GM21367 (cell line): ENCODE data around the gene KNDC1.
"Not testable (repeated sequence)": the region's sequence is repeated elsewhere in the genome, so short reads cannot be mapped to it uniquely, and the experiment has no call there.

Experiments used
- ATAC-seq: cut with Tn5 transposase; IDR thresholded peaks from one replicate; pipeline ENCODE4 v1.9.1; 2021; ENCODE audit not compliant: unreplicated experiment

KNDC1 gene, protein sequence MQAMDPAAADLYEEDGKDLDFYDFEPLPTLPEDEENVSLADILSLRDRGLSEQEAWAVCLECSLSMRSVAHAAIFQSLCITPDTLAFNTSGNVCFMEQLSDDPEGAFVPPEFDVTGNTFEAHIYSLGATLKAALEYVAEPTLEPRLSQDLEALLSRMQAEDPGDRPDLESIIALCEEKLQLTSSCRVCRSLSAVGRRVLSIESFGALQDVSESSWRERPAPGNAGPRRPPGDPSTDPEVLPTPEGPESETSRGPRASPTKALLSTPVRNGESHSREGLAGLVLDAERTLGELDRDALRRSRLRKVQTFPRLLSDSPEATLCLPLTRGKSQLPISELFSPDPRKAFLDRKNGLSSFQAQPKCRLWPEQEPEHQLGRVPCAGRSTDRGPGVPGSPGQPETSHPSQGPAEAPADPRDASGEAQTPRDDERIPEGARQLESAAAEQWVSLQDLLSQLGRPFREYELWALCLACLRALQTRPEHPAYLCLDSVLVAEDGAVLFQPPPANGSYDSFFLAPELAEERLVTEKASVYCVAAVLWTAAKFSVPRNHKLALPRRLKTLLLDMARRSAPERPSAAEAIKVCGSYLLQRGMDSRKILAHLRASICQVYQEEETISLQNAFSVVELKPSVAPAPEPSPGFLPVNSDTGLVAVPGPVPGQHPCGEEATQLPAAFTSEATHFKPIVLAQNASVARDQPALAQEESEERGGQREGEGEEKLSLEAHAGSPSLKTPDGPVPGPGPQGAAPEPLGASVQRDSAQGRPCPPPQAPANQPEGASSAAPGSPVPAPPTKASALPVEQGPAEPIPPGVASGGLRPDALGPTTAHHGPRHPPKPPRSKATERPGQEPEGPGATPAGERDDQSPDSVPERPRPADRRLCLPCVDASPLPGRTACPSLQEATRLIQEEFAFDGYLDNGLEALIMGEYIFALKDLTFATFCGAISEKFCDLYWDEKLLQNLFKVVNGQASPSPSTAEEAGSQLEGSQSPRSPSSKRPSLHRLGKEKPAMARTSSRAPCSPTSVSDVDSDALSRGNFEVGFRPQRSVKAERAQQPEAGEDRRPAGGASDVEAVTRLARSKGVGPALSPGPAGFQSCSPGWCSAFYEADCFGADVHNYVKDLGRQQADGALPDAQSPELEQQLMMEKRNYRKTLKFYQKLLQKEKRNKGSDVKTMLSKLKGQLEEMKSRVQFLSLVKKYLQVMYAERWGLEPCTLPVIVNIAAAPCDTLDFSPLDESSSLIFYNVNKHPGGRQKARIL (N-terminal part only)

GRCh38 chr10:133159950-133160825 is at the start of gene KNDC1:
TSS of gene KNDC1 (plus strand) at chr10:133160219. CDS start at chr10:133160468, 249 bp downstream.
- ATAC-seq = no peak

DNA sequence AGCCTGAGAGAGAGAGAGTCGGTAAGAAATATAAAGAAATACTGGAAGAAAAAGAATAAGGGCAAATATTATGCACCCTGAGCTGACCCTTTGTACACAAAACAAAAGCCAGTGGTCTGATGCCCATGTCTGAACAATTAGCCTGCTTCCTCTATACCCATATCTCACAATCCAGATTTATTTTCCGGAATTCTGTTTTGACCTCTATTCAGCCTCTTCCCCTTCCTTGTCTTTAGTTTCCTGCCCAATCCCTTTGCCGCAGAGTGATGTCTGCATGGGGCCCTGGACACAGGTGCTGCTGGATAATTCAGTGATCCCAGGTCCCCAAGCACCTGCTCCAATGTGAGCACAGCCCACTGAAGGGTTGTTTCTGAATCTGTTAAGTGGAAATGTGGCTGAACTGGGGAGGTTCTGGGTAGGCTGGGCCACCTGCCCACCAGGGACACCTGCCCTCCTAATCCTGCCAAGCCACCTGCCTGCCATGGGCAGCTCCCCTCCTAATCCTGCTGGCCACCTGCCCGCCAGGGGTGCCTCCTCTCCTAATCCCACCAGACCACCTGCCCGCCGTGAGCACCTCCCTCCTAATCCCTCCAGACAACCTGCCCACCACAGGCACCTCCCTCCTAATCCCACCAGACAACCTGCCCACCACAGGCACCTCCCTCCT is 49.3 kb upstream of the KNDC1 start:
- ATAC-seq = no peak

- not testable (repeated sequence) for ATAC-seq
Observed at GRCh38 chr10:133111640-133112039, 48.4 kb upstream of the KNDC1 start.

GRCh38 chr10:133113146-133113830 is 46.7 kb upstream of the KNDC1 start:
- ATAC-seq = no peak

DNA sequence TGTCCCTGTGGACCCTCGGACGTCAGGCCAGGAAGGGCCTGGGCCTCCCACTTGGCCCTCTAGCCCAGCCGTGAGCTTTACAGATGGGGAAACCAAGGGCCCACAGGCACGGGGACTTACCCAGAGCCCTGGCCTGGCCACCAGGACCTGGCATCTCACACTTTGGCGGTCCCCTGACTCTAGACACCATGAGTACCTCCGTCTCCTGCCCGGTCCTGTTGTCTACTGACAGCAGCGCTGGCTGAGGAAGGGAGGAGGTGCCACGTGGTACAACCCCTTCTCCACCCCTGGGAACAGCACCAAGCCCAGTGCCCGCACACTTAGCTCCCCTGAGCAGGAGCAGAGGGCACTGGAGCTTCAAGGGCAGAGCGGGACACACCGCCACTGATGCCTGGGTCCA is 46.2 kb upstream of the KNDC1 start:
- no peak for ATAC-seq

- ATAC-seq = no peak
Observed at GRCh38 chr10:133114251-133114650, 45.8 kb upstream of the KNDC1 start.

- ATAC-seq = no peak
Observed at GRCh38 chr10:133114726-133115452, 45.1 kb upstream of the KNDC1 start.

DNA sequence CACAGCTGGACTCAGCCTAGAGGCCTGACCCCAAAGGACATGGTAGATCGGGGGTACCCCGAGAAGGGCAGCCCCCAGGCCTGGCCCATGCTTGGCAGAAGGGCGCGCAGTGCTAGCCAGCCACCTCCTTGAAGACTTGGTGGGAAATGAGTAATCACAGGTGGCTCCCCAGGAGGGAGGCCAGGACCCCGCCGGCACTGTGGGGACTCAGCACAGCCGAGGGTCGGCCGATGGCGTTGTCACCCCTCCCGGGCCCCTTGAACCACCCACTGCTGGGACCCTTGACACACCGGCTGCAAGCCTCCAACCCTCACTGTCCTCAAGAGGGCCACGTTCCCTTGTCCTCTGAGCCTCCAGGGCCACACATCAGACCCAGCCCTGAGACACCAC is 44.6 kb upstream of the KNDC1 start:
- ATAC-seq = no peak

- no peak for ATAC-seq
Observed at GRCh38 chr10:133115976-133116375, 44.0 kb upstream of the KNDC1 start.

DNA sequence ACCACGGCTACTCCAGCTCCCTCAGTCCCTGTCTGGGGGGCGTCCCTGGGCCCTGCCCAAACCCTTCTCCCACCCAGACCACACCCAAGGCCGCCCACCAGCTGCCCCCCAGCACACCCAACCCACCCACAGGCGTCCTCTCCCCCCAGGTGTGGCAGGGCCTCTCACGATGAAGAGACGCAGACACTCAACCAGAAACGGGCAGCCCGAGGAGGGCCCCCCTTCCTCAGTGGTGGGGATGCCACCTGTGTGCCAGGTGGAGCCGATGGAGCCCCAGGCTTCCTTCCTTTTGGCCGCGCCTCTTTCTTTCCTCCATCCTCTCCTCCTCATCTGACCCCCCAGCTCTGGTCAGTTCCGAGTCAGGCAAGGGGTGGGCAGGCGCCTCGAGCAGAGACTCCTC is 43.6 kb upstream of the KNDC1 start:
- no peak for ATAC-seq

DNA sequence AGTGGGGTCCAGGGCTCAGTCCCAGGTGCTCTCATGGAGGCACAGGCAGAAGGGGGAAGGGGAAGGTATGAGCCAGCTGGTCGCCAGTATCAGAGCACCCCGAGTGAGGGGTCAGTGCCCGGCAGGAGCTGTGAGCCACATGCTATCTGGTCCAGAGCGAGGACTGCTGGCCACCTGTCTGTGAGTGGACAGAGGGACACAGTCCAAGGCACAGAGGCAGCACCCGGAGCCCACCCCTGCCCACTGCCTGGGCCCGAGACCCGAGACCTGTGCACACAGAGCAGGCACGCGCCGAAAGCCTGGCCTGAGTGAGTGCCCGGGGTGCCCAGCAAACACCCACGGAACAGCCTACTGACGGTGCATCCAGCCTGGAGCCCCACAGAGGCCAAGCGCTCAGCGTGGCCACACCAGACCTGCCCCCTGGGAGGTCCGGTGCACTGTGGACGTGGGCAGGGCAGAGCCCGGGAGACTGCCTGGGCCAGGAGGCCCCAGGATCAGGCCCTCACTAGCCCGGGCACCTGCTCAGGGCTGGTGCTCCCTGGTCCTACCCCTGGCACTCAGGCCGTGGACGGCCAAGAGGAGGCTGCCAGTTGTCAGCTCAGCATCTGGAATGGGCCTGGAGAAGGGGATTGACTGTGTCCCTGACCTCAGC is 42.9 kb upstream of the KNDC1 start:
- ATAC-seq = no peak

DNA sequence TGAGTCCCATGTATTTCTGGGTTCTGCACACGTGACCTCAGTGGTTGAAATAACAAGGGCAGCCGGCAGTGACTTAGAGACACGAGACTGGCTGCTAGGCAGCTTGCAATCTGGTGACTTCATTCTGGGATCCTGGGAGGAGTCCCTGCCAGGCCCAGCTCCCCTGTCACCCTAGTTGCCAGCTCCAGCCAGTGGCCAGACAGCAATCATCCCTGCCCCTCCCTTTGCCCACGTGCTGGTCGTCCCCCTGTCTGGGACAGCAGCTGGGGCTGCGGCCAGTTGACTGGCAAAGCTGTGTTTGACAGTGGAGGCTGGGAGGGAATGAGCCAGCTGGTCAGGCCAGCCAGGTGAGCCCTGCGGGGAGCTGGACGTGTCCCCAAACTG is 42.3 kb upstream of the KNDC1 start:
- no peak for ATAC-seq

GRCh38 chr10:133121479-133121878 is 38.5 kb upstream of the KNDC1 start:
- ATAC-seq = no peak

- no peak for ATAC-seq
Observed at GRCh38 chr10:133122171-133122935, 37.7 kb upstream of the KNDC1 start.

DNA sequence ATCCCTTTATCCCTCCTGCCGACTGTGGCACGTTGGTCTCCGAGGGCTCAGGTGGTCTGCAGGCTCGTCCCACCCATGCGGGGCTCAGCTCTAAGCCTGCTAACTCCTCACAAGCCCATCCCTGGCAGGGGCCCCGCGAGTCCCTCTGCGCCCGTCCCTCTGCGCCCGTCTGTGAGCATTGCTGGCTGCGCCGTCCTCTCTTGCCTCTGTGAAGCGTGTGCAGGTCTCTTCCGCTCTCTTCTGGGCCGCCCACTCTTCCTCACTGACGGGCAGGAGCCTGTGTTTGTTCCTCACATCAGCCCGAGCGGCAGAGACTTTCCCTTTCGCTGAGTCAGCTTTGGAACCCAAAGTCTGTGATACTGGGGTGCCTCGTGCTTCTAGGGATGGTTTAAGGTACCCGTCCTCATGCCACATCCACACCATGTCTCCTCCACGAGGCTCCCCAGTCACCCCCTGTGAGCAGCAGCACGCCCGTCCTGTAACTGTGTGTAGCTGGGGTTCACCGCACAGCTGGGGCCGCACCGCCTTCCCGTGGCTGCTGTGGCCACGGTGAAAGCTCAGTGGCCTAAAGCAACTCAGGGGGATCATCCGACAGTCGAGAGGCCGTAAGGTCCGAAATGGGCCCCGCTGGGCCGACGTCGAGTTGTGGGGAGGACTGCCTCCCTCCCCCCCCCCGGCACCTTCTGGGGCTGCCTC is 36.8 kb upstream of the KNDC1 start:
- ATAC-seq = no peak

DNA sequence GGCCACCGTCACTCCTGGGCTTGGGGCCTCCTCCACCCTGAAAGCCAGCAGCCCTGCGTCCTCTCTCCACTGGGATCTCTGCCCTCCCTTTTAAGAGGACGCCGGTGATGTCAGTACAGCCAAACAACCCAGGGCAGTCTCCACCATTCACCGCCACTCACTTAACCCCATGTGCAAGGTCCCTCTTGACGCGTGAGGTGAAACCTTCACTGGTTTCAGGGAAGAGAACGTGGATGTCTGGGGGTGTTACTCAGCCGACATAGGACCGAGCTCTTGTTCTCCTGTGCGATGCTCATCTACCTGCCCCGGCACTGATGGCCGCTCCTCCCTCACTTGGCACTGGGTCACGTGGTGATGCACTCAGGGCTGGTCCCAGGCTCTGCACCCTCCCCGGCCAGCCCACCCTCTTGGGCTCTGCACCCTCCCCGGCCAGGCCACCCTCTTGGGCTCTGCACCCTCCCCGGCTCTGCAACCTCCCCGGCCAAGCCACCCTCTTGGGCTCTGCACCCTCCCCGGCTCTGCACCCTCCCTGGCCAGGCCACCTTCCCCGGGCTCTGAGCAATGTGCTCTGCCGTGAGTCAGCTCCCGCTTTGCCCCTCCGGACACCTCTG is 36.2 kb upstream of the KNDC1 start:
- ATAC-seq = no peak
